Measurements from ENCODE around the gene GM2A.

Gene GM2A

DNA sequence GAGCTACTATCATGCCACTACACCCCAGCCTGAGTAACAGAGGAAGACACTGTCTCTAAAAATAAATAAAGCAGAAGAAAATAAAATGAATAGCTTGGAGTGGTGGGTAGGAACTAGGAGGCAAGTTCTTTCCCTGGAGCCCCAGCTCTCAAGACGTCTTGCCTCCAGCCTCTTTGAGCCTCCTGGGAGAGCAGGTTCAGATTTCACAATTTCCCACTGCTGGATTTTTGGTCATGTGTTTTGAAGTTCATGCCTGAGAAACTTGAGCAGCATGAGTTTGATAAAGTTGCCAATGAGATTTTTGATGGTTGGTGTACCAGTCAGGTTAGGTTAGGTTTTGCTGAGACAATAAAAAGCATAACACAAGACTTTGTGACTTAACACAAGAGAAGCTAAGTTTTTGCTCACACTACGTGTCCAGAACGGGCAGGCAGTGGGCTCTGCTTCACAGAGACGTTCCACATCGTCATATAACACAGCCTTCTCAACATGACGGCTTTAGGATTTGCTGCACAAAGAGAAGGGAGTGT lies 25.0 kb upstream of the GM2A start:
- Histone ChIP-seq H3K9me2 (replicated peaks; ENCODE audit: insufficient read depth, low read length) (no peaks in the 10 kb centered on the region), H3K9me3 (ENCODE audit: insufficient read depth, low read length) (no peaks in the 10 kb centered on the region), H3K27me3 (ENCODE audit: low read length) (no peaks in the 10 kb centered on the region), H3K4me2 (ENCODE audit: low read depth, low read length, poor library complexity, severe bottlenecking) (no peak overlapping the region), H3K4me3 (ENCODE audit: insufficient read depth, low read length, poor library complexity, severe bottlenecking) (no peak overlapping the region), H3K27ac (ENCODE audit: low read depth, low read length) (peak overlapping the region; percentile 61), H3K79me2 (ENCODE audit: insufficient read depth, low read length) (peaks cover 11% of the 10 kb centered on the region), H3F3A (ENCODE audit: insufficient read depth) (peaks cover 65% of the 10 kb centered on the region), H2AFZ (ENCODE audit: low read depth, low read length, severe bottlenecking) (peak overlapping the region; percentile 22), H4K20me1 (ENCODE audit: low read depth, low read length) (no peaks in the 10 kb centered on the region), H3K36me3 (ENCODE audit: low read length) (no peaks in the 10 kb centered on the region), H3K9ac (ENCODE audit: low read length) (0 out of 2 replicates have a peak overlapping the region, but pooled peaks have one; percentile 11)
- no peak for TF ChIP-seq CTCF (IDR thresholded peaks at IDR 0.05; ENCODE audit: insufficient read depth, low read length, poor library complexity, severe bottlenecking)
- TF ChIP-seq EZH2phosphoT487 (conservative IDR thresholded peaks at IDR 0.05; ENCODE audit: low read length), result no peak

DNA sequence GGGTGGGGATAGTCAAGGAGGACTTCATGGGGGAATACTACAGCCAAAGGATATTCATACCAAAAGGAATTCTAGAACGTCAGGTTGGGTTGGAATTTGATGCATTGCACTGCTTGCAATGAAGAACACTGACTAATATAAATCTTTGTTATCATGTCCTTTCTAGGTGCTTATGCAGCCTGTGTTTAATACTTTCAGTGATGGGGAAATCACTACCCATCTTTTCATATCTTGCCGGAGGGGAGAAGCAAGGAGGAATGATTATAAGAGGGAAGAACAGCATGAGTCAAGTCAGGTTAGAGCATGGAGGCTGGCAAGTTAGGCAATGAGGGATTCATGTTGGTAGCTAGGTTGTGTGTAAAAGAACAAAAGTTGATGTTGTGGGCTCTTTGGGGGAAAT lies 24.0 kb upstream of the GM2A start:
- Histone ChIP-seq H3K4me3 (ENCODE audit: insufficient read depth, low read length, poor library complexity, severe bottlenecking) (no peak overlapping the region), H3K27ac (ENCODE audit: low read depth, low read length) (peak overlapping the region; percentile 49), H3K9ac (ENCODE audit: low read length) (no peak overlapping the region), H3K27me3 (ENCODE audit: low read length) (no peaks in the 10 kb centered on the region), H2AFZ (ENCODE audit: low read depth, low read length, severe bottlenecking) (no peak overlapping the region), H3K36me3 (ENCODE audit: low read length) (no peaks in the 10 kb centered on the region), H3K79me2 (ENCODE audit: insufficient read depth, low read length) (peaks cover 1% of the 10 kb centered on the region; the same call in 1 of the 2 replicates), H3F3A (ENCODE audit: insufficient read depth) (peaks cover 68% of the 10 kb centered on the region), H4K20me1 (ENCODE audit: low read depth, low read length) (no peaks in the 10 kb centered on the region), H3K9me3 (ENCODE audit: insufficient read depth, low read length) (no peaks in the 10 kb centered on the region), H3K4me2 (ENCODE audit: low read depth, low read length, poor library complexity, severe bottlenecking) (no peak overlapping the region), H3K9me2 (replicated peaks; ENCODE audit: insufficient read depth, low read length) (no peaks in the 10 kb centered on the region)
- no peak for TF ChIP-seq CTCF (IDR thresholded peaks at IDR 0.05; ENCODE audit: insufficient read depth, low read length, poor library complexity, severe bottlenecking)
- TF ChIP-seq EZH2phosphoT487 (conservative IDR thresholded peaks at IDR 0.05; ENCODE audit: low read length), result no peak

GRCh38 chr5:151230048-151230680 lies 22.8 kb upstream of the GM2A start:
- H3K27me3 ChIP-seq (ENCODE audit: low read length), result no peaks in the 10 kb centered on the region
- no peaks in the 10 kb centered on the region for H3K79me2 ChIP-seq (ENCODE audit: insufficient read depth, low read length)
- TF ChIP-seq CTCF (IDR thresholded peaks at IDR 0.05; ENCODE audit: insufficient read depth, low read length, poor library complexity, severe bottlenecking) (no peak), EZH2phosphoT487 (conservative IDR thresholded peaks at IDR 0.05; ENCODE audit: low read length) (no peak)
- H3K9me2 ChIP-seq (replicated peaks; ENCODE audit: insufficient read depth, low read length), result no peaks in the 10 kb centered on the region
- H3F3A ChIP-seq (ENCODE audit: insufficient read depth), result peaks cover 73% of the 10 kb centered on the region
- H3K4me2 ChIP-seq (ENCODE audit: low read depth, low read length, poor library complexity, severe bottlenecking), result no peak overlapping the region
- H4K20me1 ChIP-seq (ENCODE audit: low read depth, low read length), result no peaks in the 10 kb centered on the region
- no peaks in the 10 kb centered on the region for H3K9me3 ChIP-seq (ENCODE audit: insufficient read depth, low read length)
- no peak overlapping the region for H3K4me3 ChIP-seq (ENCODE audit: insufficient read depth, low read length, poor library complexity, severe bottlenecking)
- H3K36me3 ChIP-seq (ENCODE audit: low read length), result no peaks in the 10 kb centered on the region
- no peak overlapping the region for H3K9ac ChIP-seq (ENCODE audit: low read length)
- H2AFZ ChIP-seq (ENCODE audit: low read depth, low read length, severe bottlenecking), result no peak overlapping the region
- peak overlapping the region; percentile 99 for H3K27ac ChIP-seq (ENCODE audit: low read depth, low read length)
